GM12878 (cell line): Measurements from ENCODE around the gene BEGAIN.

Experiments used
- ATF2 ChIP-seq: IDR thresholded peaks from 2 replicates; pipeline ENCODE4 v1.6.1; 2012; ENCODE audit warnings: low read length, inconsistent platforms
- BRCA1 ChIP-seq: IDR thresholded peaks from 2 replicates; pipeline ENCODE4 v1.6.1; 2011; ENCODE audit warnings: low read depth, low read length, improper control_type of control experiment
- CREB1 ChIP-seq: IDR thresholded peaks from 2 replicates; pipeline ENCODE4 v1.6.1; 2012; ENCODE audit warnings: low read depth, mild to moderate bottlenecking, inconsistent platforms
- CTCF ChIP-seq, 3 experiments: IDR thresholded peaks in 2 of 3; conservative IDR thresholded peaks in 1 of 3; 2 replicates each; pipeline ENCODE4 v1.5.1; 2011; ENCODE audit warnings: low read depth in 3 of 3, low read length in 3 of 3, mild to moderate bottlenecking in 3 of 3, control low read depth in 2 of 3, moderate library complexity in 2 of 3, inconsistent platforms in 1 of 3, mixed read lengths in 1 of 3; ENCODE audit not compliant: control insufficient read depth in 2 of 3, insufficient read depth in 1 of 3; ENCODE audit errors: extremely low read depth in 1 of 3
- NKRF ChIP-seq: fragments of 450-650 bp; conservative IDR thresholded peaks from 2 replicates; pipeline ENCODE4 v1.6.1; 2017; ENCODE audit warnings: mild to moderate bottlenecking, moderate library complexity
- NRF1 ChIP-seq: conservative IDR thresholded peaks from 2 replicates; pipeline ENCODE4 v1.6.1; 2011; ENCODE audit warnings: mild to moderate bottlenecking, low read depth, low read length, improper control_type of control experiment
- POLR2A ChIP-seq: IDR thresholded peaks from 2 replicates; pipeline ENCODE4 v1.6.1; 2011; ENCODE audit warnings: low read depth, mild to moderate bottlenecking, low read length
- RBBP5 ChIP-seq: fragments of 200-600 bp; sonication (generic); conservative IDR thresholded peaks from 2 replicates; pipeline ENCODE4 v1.6.1; 2016
- REST ChIP-seq: IDR thresholded peaks from 2 replicates; pipeline ENCODE4 v1.6.1; 2012; ENCODE audit warnings: mild to moderate bottlenecking, low read depth, low read length
- TCF12 ChIP-seq: IDR thresholded peaks from 2 replicates; pipeline ENCODE4 v1.6.1; 2011; ENCODE audit warnings: low read depth, mild to moderate bottlenecking, low read length

- TF ChIP-seq BRCA1, result no peak
- no peak for TF ChIP-seq CTCF (IDR thresholded peaks at IDR 0.05 in 2 of 3, conservative IDR thresholded peaks at IDR 0.05 in 1 of 3; ENCODE audit: control insufficient read depth in 2 of 3, extremely low read depth in 1 of 3, insufficient read depth in 1 of 3, low read depth in 3 of 3, low read length in 3 of 3)
- TF ChIP-seq REST, result no peak
- no peak for TF ChIP-seq CREB1
- no peak for TF ChIP-seq RBBP5
- no peak for TF ChIP-seq NKRF
- TF ChIP-seq NRF1, result no peak
- TF ChIP-seq TCF12, result no peak
- no peak for TF ChIP-seq POLR2A
- TF ChIP-seq ATF2, result no peak
These were observed 84.0 kb downstream of the BEGAIN start for GRCh38 chr14:100503251-100503650.
